GM18867 (cell line): ENCODE results near the gene GET4.
"Not testable (repeated sequence)": the region's sequence is repeated elsewhere in the genome, so short reads cannot be mapped to it uniquely, and the experiment has no call there.

Source experiments
- ATAC-seq: cut with Tn5 transposase; IDR thresholded peaks from one replicate; pipeline ENCODE4 v1.9.1; 2021; ENCODE audit warnings: mild to moderate bottlenecking, moderate library complexity; ENCODE audit not compliant: unreplicated experiment

GET4 gene

GRCh38 chr7:943793-944192 is 67.4 kb downstream of the GET4 start:
- ATAC-seq = not testable (repeated sequence)

GRCh38 chr7:944744-945143 is 68.4 kb downstream of the GET4 start:
- no peak for ATAC-seq

DNA sequence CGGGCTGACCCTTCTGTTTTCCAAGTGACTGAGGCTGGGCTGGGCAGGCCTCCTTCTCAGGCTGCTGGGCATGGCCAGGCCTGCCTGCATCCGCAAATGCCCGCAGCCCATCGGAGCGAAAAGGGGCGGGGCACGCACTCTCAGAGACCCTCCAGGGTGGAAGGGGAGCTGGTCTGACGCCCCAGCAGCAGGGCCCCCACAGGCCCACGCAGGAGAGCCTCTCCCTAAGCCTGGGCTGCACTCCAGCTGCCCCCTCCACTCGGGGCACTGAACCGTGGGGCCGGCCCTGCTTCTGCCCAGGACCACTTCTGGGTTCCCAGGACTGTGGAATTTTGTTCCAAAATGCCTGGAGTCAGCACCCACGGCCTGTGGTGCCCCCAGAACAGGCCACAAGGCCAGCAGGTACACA is 68.8 kb downstream of the GET4 start:
- ATAC-seq = no peak

DNA sequence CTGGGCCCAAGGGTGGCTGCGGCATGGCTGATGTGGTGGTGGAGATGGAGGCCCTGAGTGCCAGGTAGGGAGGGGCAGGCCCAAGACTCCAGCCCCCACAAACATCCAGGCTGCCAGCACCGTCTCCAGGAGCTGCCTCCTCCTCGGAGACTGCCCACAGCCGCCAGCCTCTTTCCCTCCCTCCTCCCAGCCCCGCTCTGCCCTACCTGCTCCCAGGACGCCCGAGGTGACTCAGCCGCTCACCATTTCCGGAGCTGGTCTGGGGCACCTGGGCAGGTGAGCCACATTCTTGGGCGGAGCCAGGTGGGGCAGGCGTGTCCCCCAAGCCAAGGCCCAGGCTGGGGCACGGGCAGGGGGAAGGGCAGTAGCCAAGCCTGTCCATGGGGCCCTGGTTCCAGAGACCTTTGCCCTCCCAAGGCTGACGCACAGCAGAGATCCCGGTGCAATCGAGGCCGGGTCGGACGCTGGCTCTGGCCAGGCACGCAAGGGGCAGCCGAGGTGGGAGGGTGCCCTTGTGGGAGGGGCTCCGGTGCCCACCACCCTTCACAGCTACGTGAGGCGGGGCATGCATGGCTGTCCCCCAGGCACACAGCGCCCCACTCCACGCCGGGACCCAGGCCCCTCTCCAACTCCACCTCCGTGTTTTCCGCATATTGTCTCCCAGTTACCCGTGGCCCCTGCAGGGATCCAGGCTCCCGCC is 69.4 kb downstream of the GET4 start:
- no peak for ATAC-seq
